K562 (cell line): ENCODE measurements around the gene SLC8A1. TPM values are rescaled to one million over a fixed set of nuclear protein-coding genes. Genes with fewer than 3 reads are reported as not detected.

Experiments
- ATAC-seq: fragments of 200-7000 bp; cut with Tn5 transposase; 3 replicates; pipeline ENCODE4 v1.9.1; 2020; ENCODE audit warnings: moderate library complexity
- BruUV-seq: library from RNA; stranded (reverse); fragments of 400-500 nt; replicated peaks from 2 replicates; lab custom pipeline; 2021; lab: Mats Ljungman, UMichigan
- CTCF ChIA-PET: fragments of 300-600 bp; formaldehyde crosslinking; extraction: SDS; loops from one replicate; lab custom pipeline; 2021; ENCODE audit warnings: low intra/inter-chr PET ratio; lab: Yijun Ruan, JAX
- POLR2A ChIA-PET: fragments of 300-600, 350-650 bp; sonication (Branson Sonifier 250); formaldehyde crosslinking; extraction: SDS; loops from one replicate; lab custom pipeline; 2021; ENCODE audit warnings: antibody characterized with exemption, inconsistent platforms; lab: Yijun Ruan, JAX
- DNase-seq, 4 experiments: peaks; one replicate each; pipeline versions ENCODE4 v3.0.0 to v3.0.0-alpha.2; 2011 to 2018; ENCODE audit warnings: low spot score in 3 of 4, mixed read lengths in 3 of 4; ENCODE audit errors: extremely low read depth in 1 of 4
- FAIRE-seq: peaks from 2 replicates; lab custom pipeline; 2011; peaks lifted over from hg19 to GRCh38; lab: Jason Lieb, UNC
- H2AFZ ChIP-seq: 2 replicates; pipeline ENCODE4 v1.6.0; 2011; ENCODE audit warnings: low read depth, low read length, control low read depth, inconsistent platforms
- H3K27ac ChIP-seq: fragments of 200-600 bp; 3 replicates; pipeline ENCODE4 v1.8.0; 2011; ENCODE audit warnings: low read depth, mild to moderate bottlenecking, control low read depth, inconsistent platforms, low read length, moderate library complexity, mixed read lengths; ENCODE audit errors: extremely low read depth
- H3K27me3 ChIP-seq, 2 experiments: fragments of 300-600 bp in 1 of 2; 2 replicates in 1 of 2; 3 replicates in 1 of 2; pipeline versions ENCODE4 v1.6.0 to v1.8.0; 2011; ENCODE audit warnings: inconsistent platforms in 2 of 2, low read length in 2 of 2, mild to moderate bottlenecking in 1 of 2, mixed read lengths in 1 of 2, moderate library complexity in 1 of 2; ENCODE audit not compliant: control insufficient read depth in 2 of 2, insufficient read depth in 2 of 2
- H3K36me3 ChIP-seq: fragments of 300-600 bp; 3 replicates; pipeline ENCODE4 v1.8.0; 2011; ENCODE audit warnings: mild to moderate bottlenecking, low read length, inconsistent platforms; ENCODE audit not compliant: control insufficient read depth, insufficient read depth
- H3K4me1 ChIP-seq, 2 experiments: fragments of 200-600 bp in 1 of 2; replicated peaks in 1 of 2; 2 replicates in 1 of 2; 3 replicates in 1 of 2; pipeline versions ENCODE4 v1.5.1 to v1.8.0; 2011; ENCODE audit warnings: inconsistent platforms in 2 of 2, low read length in 2 of 2, mild to moderate bottlenecking in 1 of 2, mixed read lengths in 1 of 2, moderate library complexity in 1 of 2; ENCODE audit not compliant: control insufficient read depth in 2 of 2, insufficient read depth in 2 of 2
- H3K4me2 ChIP-seq: 2 replicates; pipeline ENCODE4 v1.6.1; 2011; ENCODE audit warnings: low read length, control low read depth, inconsistent platforms, mixed read lengths; ENCODE audit not compliant: insufficient read depth
- H3K4me3 ChIP-seq: fragments of 200-600 bp; sonication (generic), shearing (Covaris generic); 2 replicates; pipeline ENCODE4 v1.5.1; 2016; ENCODE audit warnings: control low read depth, inconsistent platforms
- H3K79me2 ChIP-seq: fragments of 200-600 bp; 3 replicates; pipeline ENCODE4 v1.8.0; 2011; ENCODE audit warnings: low read length, inconsistent platforms; ENCODE audit not compliant: control insufficient read depth, insufficient read depth
- H3K9ac ChIP-seq, 2 experiments: 2 replicates each; pipeline versions ENCODE4 v1.6.0 to v1.6.1; 2011; ENCODE audit warnings: low read depth in 2 of 2, low read length in 2 of 2, control low read depth in 1 of 2, inconsistent platforms in 1 of 2, mild to moderate bottlenecking in 1 of 2, mixed read lengths in 1 of 2; ENCODE audit not compliant: insufficient read depth in 1 of 2
- H3K9me1 ChIP-seq: one replicate; pipeline ENCODE4 v1.6.0; 2011; ENCODE audit warnings: inconsistent platforms, mild to moderate bottlenecking, low read length, moderate library complexity; ENCODE audit not compliant: control insufficient read depth, insufficient read depth
- H3K9me3 ChIP-seq: replicated peaks from 2 replicates; pipeline ENCODE4 v1.5.1; 2011; ENCODE audit warnings: low read depth, low read length, inconsistent platforms; ENCODE audit not compliant: control insufficient read depth, insufficient read depth
- H4K20me1 ChIP-seq: replicated peaks from 2 replicates; pipeline ENCODE4 v1.6.1; 2011; ENCODE audit warnings: low read length, inconsistent platforms, mixed read lengths; ENCODE audit not compliant: control insufficient read depth, insufficient read depth
- BCLAF1 ChIP-seq, 2 experiments: fragments of 450-650 bp in 1 of 2; IDR thresholded peaks; 2 replicates each; pipeline ENCODE4 v1.6.1; 2011 to 2017; ENCODE audit warnings: low read depth in 2 of 2, antibody characterized with exemption in 1 of 2, borderline replicate concordance in 1 of 2, low read length in 1 of 2, mild to moderate bottlenecking in 1 of 2, mixed read lengths in 1 of 2; ENCODE audit not compliant: control insufficient read depth in 1 of 2
- DLX4 ChIP-seq: fragments of 250-450 bp; sonication (Bioruptor Pico); IDR thresholded peaks from 2 replicates; pipeline ENCODE4 v1.6.1; 2021; ENCODE audit warnings: mild to moderate bottlenecking
- E4F1 ChIP-seq: fragments of 250-450 bp; sonication (Bioruptor Pico); IDR thresholded peaks from 2 replicates; pipeline ENCODE4 v1.5.0; 2021; ENCODE audit warnings: mild to moderate bottlenecking, borderline replicate concordance
- ETS2 ChIP-seq: IDR thresholded peaks from 2 replicates; pipeline ENCODE4 v1.6.1; 2016; ENCODE audit warnings: borderline replicate concordance, missing genetic modification characterization, mild to moderate bottlenecking, moderate library complexity, missing compliant biosample characterization; ENCODE audit not compliant: poor library complexity, severe bottlenecking
- GATAD2A ChIP-seq: fragments of 450-650 bp; IDR thresholded peaks from 2 replicates; pipeline ENCODE4 v1.6.1; 2017
- HDAC8 ChIP-seq: fragments of 450-650 bp; IDR thresholded peaks from 2 replicates; pipeline ENCODE4 v1.6.1; 2016; ENCODE audit warnings: mild to moderate bottlenecking, missing genetic modification characterization, moderate library complexity, missing compliant biosample characterization
- KDM5B ChIP-seq: fragments of 200-600 bp; sonication (generic); IDR thresholded peaks from 2 replicates; pipeline ENCODE4 v1.6.1; 2012; ENCODE audit warnings: low read depth, mild to moderate bottlenecking, moderate library complexity, low read length, control low read depth, inconsistent platforms; ENCODE audit not compliant: insufficient replicate concordance
- KLF16 ChIP-seq: IDR thresholded peaks from 2 replicates; pipeline ENCODE4 v1.6.1; 2016; ENCODE audit warnings: antibody characterized with exemption
- MEF2A ChIP-seq: IDR thresholded peaks from 2 replicates; pipeline ENCODE4 v1.6.1; 2011; ENCODE audit warnings: low read depth, mild to moderate bottlenecking, low read length, moderate library complexity; ENCODE audit not compliant: control insufficient read depth
- MLLT1 ChIP-seq, 2 experiments: fragments of 450-650 bp; IDR thresholded peaks; 2 replicates each; pipeline ENCODE4 v1.6.1; 2016
- MLX ChIP-seq, 2 experiments: fragments of 450-650 bp in 1 of 2; sonication (generic) in 1 of 2; formaldehyde crosslinking; conservative IDR thresholded peaks; 2 replicates each; pipeline versions ENCODE4 v1.4.0 to v1.8.1; 2020 to 2022; ENCODE audit warnings: mild to moderate bottlenecking in 1 of 2, missing genetic modification reagents in 1 of 2
- NEUROD1 ChIP-seq: fragments of 150-350 bp; IDR thresholded peaks from 2 replicates; pipeline ENCODE4 v1.6.1; 2014; ENCODE audit warnings: borderline replicate concordance, low read length, low read depth; ENCODE audit not compliant: partially characterized antibody
- SIRT6 ChIP-seq: IDR thresholded peaks from one replicate; pipeline ENCODE4 v1.6.1; 2012; ENCODE audit warnings: low read depth, mild to moderate bottlenecking, control low read depth, inconsistent platforms, low read length, moderate library complexity
- ZNF174 ChIP-seq: fragments of 250-450 bp; sonication (Bioruptor Pico); IDR thresholded peaks from 2 replicates; pipeline ENCODE4 v1.4.0; 2020; ENCODE audit warnings: mild to moderate bottlenecking
- WGBS: fragments of 100-300 bp; shearing (Covaris generic); methylation state at CpG from one replicate; pipeline ENCODE4 v1.1.6; 2016; ENCODE audit warnings: low coverage, mixed read lengths; ENCODE audit not compliant: insufficient coverage; ENCODE audit errors: missing lambda C conversion rate; 5-methylcytosine and 5-hydroxymethylcytosine counted together
- in situ Hi-C: fragments of 300-500 bp; cut with MboI; formaldehyde crosslinking; loops from 4 replicates; pipeline ENCODE4 v1.15.0; 2018; ENCODE audit warnings: inconsistent platforms, mixed read lengths
- intact Hi-C: fragments of 100-400 bp; cut with micrococcal nuclease; formaldehyde crosslinking; loops from 2 replicates; pipeline ENCODE4 v1.14.2; 2022
- polyA plus RNA-seq, 8 experiments: library from polyadenylated mRNA; depleted of rRNA in 4 of 8; stranded (reverse) in 5 of 8; unstranded in 3 of 8; fragments of >200 nt; fragmentation: Nextera tagmentation in 2 of 8; fragmentation: Illumina TruSeq in 1 of 8; extraction: Ambion mirVana in 2 of 8; extraction: Trizol in 1 of 8; gene quantifications; 2 replicates each; pipeline versions ENCODE4 v1.2.1 to v1.2.3, GENCODE V29; 2011 to 2014; ENCODE audit warnings: inconsistent platforms in 1 of 8, missing spikeins in 1 of 8
- total RNA-seq, 7 experiments: library from RNA; depleted of rRNA in 6 of 7; stranded (reverse); fragments of >200 nt in 6 of 7; fragmentation: Illumina TruSeq in 2 of 7; extraction: Trizol in 2 of 7; gene quantifications; 2 replicates each; pipeline versions ENCODE4 v1.2.1 to v1.2.3, GENCODE V29; 2011 to 2021; ENCODE audit warnings: low replicate concordance in 1 of 7

SLC8A1 gene
- total and polyA plus RNA-seq, 9 of the 15 experiments (the other 6 are each of a cell fraction or from before 2014, with no cell fraction given) = not detected

GRCh38 chr2:40348665-40349064 is 103.2 kb downstream of the SLC8A1 start:
- no peaks in the 10 kb centered on the region for H3K36me3 ChIP-seq

More at GRCh38 chr2:40348665-40349064, 103.2 kb downstream of the SLC8A1 start:
- in situ Hi-C loops (no loop called here), intact Hi-C loops (no loop called here)
- Histone ChIP-seq H4K20me1 (no peaks in the 10 kb centered on the region), H3K27me3 (no peaks in the 10 kb centered on the region), H2AFZ (no peak overlapping the region), H3K4me2 (no peak overlapping the region), H3K9me1 (no peaks in the 10 kb centered on the region), H3K79me2 (no peaks in the 10 kb centered on the region)
- POLR2A ChIA-PET = no interaction called here
- WGBS = 0% methylated on average over 5 of the region's 5 CpGs
- DNase-seq = no peak
- BruUV-seq = no TSS peak
- TF ChIP-seq NEUROD1 = no peak
- TF ChIP-seq E4F1 (CRISPR knock-in tag) = no peak
- TF ChIP-seq HDAC8 (tag) = no peak
- no peak for TF ChIP-seq BCLAF1 (IDR thresholded peaks at IDR 0.05; ENCODE audit: borderline replicate concordance in 1 of 2, control insufficient read depth in 1 of 2, low read depth in 2 of 2, low read length in 1 of 2)
- TF ChIP-seq GATAD2A = no peak
- no peak for TF ChIP-seq MLLT1 (IDR thresholded peaks at IDR 0.05)
- TF ChIP-seq DLX4 = no peak
- no peak for TF ChIP-seq ZNF174 (CRISPR knock-in tag)
- no peak for TF ChIP-seq MEF2A
- no peak for TF ChIP-seq SIRT6
- TF ChIP-seq KLF16 = no peak
- TF ChIP-seq ETS2 (tag) = no peak
- no peak for TF ChIP-seq KDM5B
- TF ChIP-seq MLX (CRISPR knock-in tag; conservative IDR thresholded peaks at IDR 0.05) = no peak
- TF ChIP-seq, all 486 proteins: peak for 0
- Histone ChIP-seq H3K27ac (no peak overlapping the region), H3K9me3 (no peaks in the 10 kb centered on the region), H3K9ac (no peak overlapping the region), H3K4me3 (no peak overlapping the region), H3K4me1 (no peaks in the 10 kb centered on the region)
- no peak for ATAC-seq
- CTCF ChIA-PET = no interaction called here
- FAIRE-seq = no peak
